Fibroblast of lung (primary cell): ENCODE measurements around the gene TMEM63B. TPM values are rescaled to one million over a fixed set of nuclear protein-coding genes. Genes with fewer than 3 reads are reported as not detected.
"Not testable (repeated sequence)": the region's sequence is repeated elsewhere in the genome, so short reads cannot be mapped to it uniquely, and the experiment has no call there.

Source experiments
- DNase-seq, 2 donors: peaks; one replicate each; pipeline versions ENCODE4 v3.0.0 to v3.0.0-alpha.2; 2010; ENCODE audit warnings: low read depth in 2 of 2
- H2AFZ ChIP-seq: 2 replicates; pipeline ENCODE4 v1.5.1; 2012; ENCODE audit warnings: low read length, control low read depth, inconsistent platforms
- H3K27ac ChIP-seq: 2 replicates; pipeline ENCODE4 v1.5.1; 2011; ENCODE audit warnings: low read length, control low read depth; ENCODE audit not compliant: insufficient read depth
- H3K27me3 ChIP-seq: 2 replicates; pipeline ENCODE4 v1.5.1; 2011; ENCODE audit warnings: mild to moderate bottlenecking, low read length; ENCODE audit not compliant: control insufficient read depth, insufficient read depth
- H3K36me3 ChIP-seq: 2 replicates; pipeline ENCODE4 v1.5.1; 2011; ENCODE audit warnings: low read length; ENCODE audit not compliant: control insufficient read depth, insufficient read depth
- H3K4me1 ChIP-seq: 2 replicates; pipeline ENCODE4 v1.5.1; 2011; ENCODE audit warnings: low read length; ENCODE audit not compliant: control insufficient read depth, insufficient read depth; ENCODE audit errors: extremely low read depth
- H3K4me2 ChIP-seq: 2 replicates; pipeline ENCODE4 v1.5.1; 2011; ENCODE audit warnings: low read length, control low read depth; ENCODE audit not compliant: insufficient read depth; ENCODE audit errors: extremely low read depth
- H3K4me3 ChIP-seq, 4 experiments: fragments of 200-600 bp in 1 of 4; sonication (generic) in 1 of 4; replicated peaks in 1 of 4; 2 replicates each; pipeline ENCODE4 v1.5.1; 2011 to 2016; ENCODE audit warnings: low read length in 4 of 4, low read depth in 3 of 4, mild to moderate bottlenecking in 3 of 4, control low read depth in 2 of 4, inconsistent platforms in 1 of 4, mixed read lengths in 1 of 4; ENCODE audit not compliant: insufficient read depth in 1 of 4; ENCODE audit errors: control extremely low read depth in 1 of 4
- H3K79me2 ChIP-seq: 2 replicates; pipeline ENCODE4 v1.5.1; 2012; ENCODE audit warnings: mild to moderate bottlenecking, low read length, inconsistent platforms; ENCODE audit not compliant: control insufficient read depth, insufficient read depth
- H3K9ac ChIP-seq: 2 replicates; pipeline ENCODE4 v1.5.1; 2011; ENCODE audit warnings: mild to moderate bottlenecking, low read length, control low read depth; ENCODE audit not compliant: insufficient read depth
- H3K9me3 ChIP-seq: 2 replicates; pipeline ENCODE4 v1.5.1; 2012; ENCODE audit warnings: low read depth, low read length; ENCODE audit not compliant: control insufficient read depth, insufficient read depth
- H4K20me1 ChIP-seq: 2 replicates; pipeline ENCODE4 v1.5.1; 2011; ENCODE audit warnings: low read length; ENCODE audit not compliant: control insufficient read depth, insufficient read depth; ENCODE audit errors: extremely low read depth
- CTCF ChIP-seq, 2 donors: IDR thresholded peaks in 1 of 2; conservative IDR thresholded peaks in 1 of 2; 1 replicate in 1 of 2; 2 replicates in 1 of 2; pipeline ENCODE4 v1.5.1; 2011 to 2012; ENCODE audit warnings: low read length in 2 of 2, control low read depth in 1 of 2, inconsistent platforms in 1 of 2, low read depth in 1 of 2, mild to moderate bottlenecking in 1 of 2
- EZH2 ChIP-seq: IDR thresholded peaks from 2 replicates; pipeline ENCODE4 v1.5.1; 2012; ENCODE audit warnings: low read length, control low read depth, mild to moderate bottlenecking; ENCODE audit errors: missing control alignments
- polyA plus RNA-seq, 2 donors: library from polyadenylated mRNA; depleted of rRNA in 1 of 2; stranded (reverse) in 1 of 2; unstranded in 1 of 2; fragments of >200 nt; gene quantifications; 2 replicates each; pipeline ENCODE4 v1.2.1, GENCODE V29; 2011 to 2012; ENCODE audit warnings: missing spikeins in 1 of 2
- total RNA-seq: library from RNA; depleted of rRNA; stranded (reverse); fragments of >200 nt; gene quantifications from 2 replicates; pipeline ENCODE4 v1.2.1, GENCODE V29; 2014

The TMEM63B gene
- total and polyA plus RNA-seq, 2 donors (not counting 1 experiment from before 2014, with no cell fraction given), result 32.2 to 42.1 TPM

- Histone ChIP-seq H3K27me3 (no peaks in the 10 kb centered on the region), H3K4me1 (peaks cover 6% of the 10 kb centered on the region), H3K9ac (no peak overlapping the region), H3K36me3 (no peaks in the 10 kb centered on the region), H3K4me3 (no peak overlapping the region), H3K9me3 (no peaks in the 10 kb centered on the region), H3K27ac (no peak overlapping the region), H4K20me1 (no peaks in the 10 kb centered on the region), H3K4me2 (no peak overlapping the region), H3K79me2 (no peaks in the 10 kb centered on the region), H2AFZ (no peak overlapping the region)
- DNase-seq, result no peak
- TF ChIP-seq EZH2, result no peak
- TF ChIP-seq CTCF (conservative IDR thresholded peaks at IDR 0.05 in 1 of 2, IDR thresholded peaks at IDR 0.05 in 1 of 2; ENCODE audit: low read depth in 1 of 2, low read length in 2 of 2), result no peak
Observed at GRCh38 chr6:44179648-44180047, 52.3 kb downstream of the TMEM63B start.

GRCh38 chr6:44180406-44180805 is 53.1 kb downstream of the TMEM63B start:
- Histone ChIP-seq H3K4me3 (no peak overlapping the region), H3K9ac (no peak overlapping the region), H3K27ac (no peak overlapping the region), H3K36me3 (no peaks in the 10 kb centered on the region), H4K20me1 (no peaks in the 10 kb centered on the region), H2AFZ (no peak overlapping the region), H3K9me3 (no peaks in the 10 kb centered on the region), H3K4me1 (peaks cover 6% of the 10 kb centered on the region), H3K4me2 (no peak overlapping the region), H3K27me3 (no peaks in the 10 kb centered on the region), H3K79me2 (no peaks in the 10 kb centered on the region)
- TF ChIP-seq EZH2 (no peak), CTCF (conservative IDR thresholded peaks at IDR 0.05 in 1 of 2, IDR thresholded peaks at IDR 0.05 in 1 of 2; ENCODE audit: low read depth in 1 of 2, low read length in 2 of 2) (no peak)
- no peak for DNase-seq

- Histone ChIP-seq H2AFZ (no peak overlapping the region), H3K9ac (no peak overlapping the region), H3K79me2 (no peaks in the 10 kb centered on the region), H3K9me3 (no peaks in the 10 kb centered on the region), H3K27ac (no peak overlapping the region), H4K20me1 (no peaks in the 10 kb centered on the region), H3K36me3 (no peaks in the 10 kb centered on the region), H3K4me2 (no peak overlapping the region), H3K27me3 (no peaks in the 10 kb centered on the region), H3K4me3 (no peak overlapping the region), H3K4me1 (peaks cover 6% of the 10 kb centered on the region)
- no peak for DNase-seq
- TF ChIP-seq CTCF (conservative IDR thresholded peaks at IDR 0.05 in 1 of 2, IDR thresholded peaks at IDR 0.05 in 1 of 2; ENCODE audit: low read depth in 1 of 2, low read length in 2 of 2) (no peak), EZH2 (no peak)
Observed at GRCh38 chr6:44180886-44181285, 53.5 kb downstream of the TMEM63B start.

- H3K27ac ChIP-seq, H3K9ac ChIP-seq, DNase-seq, H3K79me2 ChIP-seq, H2AFZ ChIP-seq, H3K9me3 ChIP-seq, H3K27me3 ChIP-seq, H4K20me1 ChIP-seq, H3K4me3 ChIP-seq, H3K36me3 ChIP-seq, H3K4me1 ChIP-seq, H3K4me2 ChIP-seq: not testable (repeated sequence)
Observed at GRCh38 chr6:44181784-44182183, 54.4 kb downstream of the TMEM63B start.
